ENCODE results near the gene CAPN12. TPM values are rescaled to one million over a fixed set of nuclear protein-coding genes. Genes with fewer than 3 reads are reported as not detected.

CAPN12 gene
- polyA plus RNA-seq, 1 donor from 2014 or later, result 31.6 TPM

DNA sequence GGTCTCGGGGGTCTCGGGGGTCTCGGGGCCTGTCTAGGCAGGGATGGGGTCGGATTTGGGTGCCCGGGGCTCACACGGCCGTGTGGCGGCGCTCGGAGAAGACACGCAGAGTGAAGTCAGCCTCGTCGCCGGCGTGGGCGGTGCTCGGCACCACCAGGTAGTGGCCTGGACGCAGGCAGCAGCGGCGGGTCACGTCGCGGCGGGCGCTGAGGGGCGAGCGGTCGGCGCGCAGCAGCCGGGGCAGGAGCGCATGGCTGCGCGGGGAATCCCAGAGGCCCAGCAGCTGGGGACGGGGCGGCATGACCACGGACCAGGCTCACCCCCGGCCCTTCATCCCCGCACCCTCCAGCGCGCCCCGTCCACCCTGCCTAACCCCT lies 8.2 kb downstream of the CAPN12 start:
- H3K4me3 Mint-ChIP-seq, result peak overlapping the region in 3 of 4 donors; percentile 23 to 77 (median 73)
- peak overlapping the region in 1 of 3 donors; percentile 64 for H3K27ac Mint-ChIP-seq
- H3K9me3 Mint-ChIP-seq, result no peaks in the 10 kb centered on the region
- H3K36me3 Mint-ChIP-seq, result no peaks in the 10 kb centered on the region
- H3K4me1 Mint-ChIP-seq, result peaks cover 13 to 25% (median 20%) of the 10 kb centered on the region in 3 donors
- no peaks in the 10 kb centered on the region for H3K27me3 Mint-ChIP-seq

DNA sequence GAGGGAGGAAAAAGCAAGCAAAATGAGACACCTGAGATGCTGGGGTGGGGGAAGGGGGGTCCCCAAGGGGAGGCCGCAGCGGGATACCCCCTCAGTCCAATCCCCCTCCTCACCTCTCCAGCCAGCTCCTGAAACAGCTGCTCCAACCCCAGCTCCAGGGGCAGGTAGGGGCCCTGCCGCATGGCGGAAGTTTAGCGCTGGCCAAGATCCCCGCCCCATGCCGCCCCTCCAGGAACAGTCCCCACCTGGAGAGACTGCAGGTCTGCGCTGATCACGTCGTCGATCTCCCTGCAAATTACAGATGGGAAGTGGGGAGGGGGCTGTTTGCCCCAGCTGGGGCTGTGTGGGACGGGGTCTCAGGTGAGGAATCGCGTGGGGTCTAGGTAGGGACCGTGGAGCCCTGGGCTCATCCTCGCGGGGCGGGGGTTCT lies 9.0 kb downstream of the CAPN12 start:
- peaks cover 13 to 28% (median 21%) of the 10 kb centered on the region in 3 donors for H3K4me1 Mint-ChIP-seq
- peak overlapping the region; percentile 86 to 96 (median 94) for H3K4me3 Mint-ChIP-seq
- no peaks in the 10 kb centered on the region for H3K36me3 Mint-ChIP-seq
- peak overlapping the region; percentile 91 to 95 (median 91) for H3K27ac Mint-ChIP-seq
- no peaks in the 10 kb centered on the region for H3K9me3 Mint-ChIP-seq
- no peaks in the 10 kb centered on the region for H3K27me3 Mint-ChIP-seq

DNA sequence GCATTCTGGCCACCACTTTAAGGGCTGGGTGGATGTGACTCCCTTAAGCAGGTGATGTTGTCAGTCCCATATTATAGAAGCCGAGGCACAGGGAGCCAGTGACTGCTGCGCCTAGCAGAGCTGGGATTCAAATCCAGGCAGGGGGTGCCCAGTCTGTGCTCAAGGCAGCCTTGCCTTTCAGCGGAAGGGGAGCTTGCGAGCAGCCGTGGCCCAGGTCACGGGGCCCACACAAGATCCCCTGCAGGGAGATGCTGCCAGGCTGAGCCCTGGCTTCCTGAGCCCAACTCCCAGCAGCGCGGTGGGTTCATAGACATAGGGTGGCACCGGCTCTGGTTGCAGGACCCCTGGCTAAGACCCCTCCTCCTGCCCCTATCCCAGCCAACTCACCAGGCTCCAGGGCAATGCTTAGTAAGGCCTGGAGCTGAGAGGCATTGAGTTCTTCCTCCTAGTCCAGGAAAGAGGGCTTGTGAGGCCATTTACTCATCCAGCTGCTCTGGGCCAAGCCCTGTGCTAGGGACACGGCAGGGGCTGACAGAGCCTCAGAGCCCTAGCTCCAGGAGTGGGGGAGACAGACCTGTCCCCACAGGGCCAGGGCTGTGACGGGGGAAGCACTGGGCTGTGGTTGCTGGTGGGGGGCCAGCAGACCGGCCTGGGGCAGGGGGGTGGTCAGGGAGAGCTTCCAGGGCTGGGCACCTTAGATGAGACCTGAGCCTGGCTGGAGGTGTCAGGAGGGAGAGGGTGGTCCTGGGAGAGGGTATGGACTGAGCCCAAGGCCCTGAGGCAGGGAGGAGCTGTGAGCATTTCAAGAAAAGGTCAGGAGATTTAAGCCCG lies 9.6 kb downstream of the CAPN12 start:
- Mint-ChIP-seq H3K36me3 (no peaks in the 10 kb centered on the region), H3K4me1 (peaks cover 16 to 28% (median 22%) of the 10 kb centered on the region in 3 donors), H3K27me3 (no peaks in the 10 kb centered on the region), H3K4me3 (peak overlapping the region; percentile 86 to 96 (median 94)), H3K9me3 (no peaks in the 10 kb centered on the region), H3K27ac (peak overlapping the region; percentile 91 to 95 (median 91))

DNA sequence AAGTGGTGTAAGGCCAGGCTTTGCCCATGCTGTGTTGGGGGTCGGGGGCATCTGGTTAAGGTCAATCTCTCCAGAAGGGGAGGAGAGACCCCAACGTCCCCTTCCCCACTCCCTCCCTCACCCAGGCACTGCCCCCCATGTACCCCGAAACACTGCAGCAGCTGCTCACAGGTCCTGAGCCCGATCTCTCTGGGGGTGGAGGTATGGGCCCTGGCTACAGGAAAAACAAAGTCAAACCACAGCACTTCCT lies 10.2 kb downstream of the CAPN12 start:
- peaks cover 18 to 29% (median 21%) of the 10 kb centered on the region in 3 donors for H3K4me1 Mint-ChIP-seq
- H3K27ac Mint-ChIP-seq, result peak overlapping the region; percentile 91 to 95 (median 91)
- H3K27me3 Mint-ChIP-seq, result no peaks in the 10 kb centered on the region
- H3K36me3 Mint-ChIP-seq, result no peaks in the 10 kb centered on the region
- no peaks in the 10 kb centered on the region for H3K9me3 Mint-ChIP-seq
- peak overlapping the region; percentile 86 to 96 (median 94) for H3K4me3 Mint-ChIP-seq

DNA sequence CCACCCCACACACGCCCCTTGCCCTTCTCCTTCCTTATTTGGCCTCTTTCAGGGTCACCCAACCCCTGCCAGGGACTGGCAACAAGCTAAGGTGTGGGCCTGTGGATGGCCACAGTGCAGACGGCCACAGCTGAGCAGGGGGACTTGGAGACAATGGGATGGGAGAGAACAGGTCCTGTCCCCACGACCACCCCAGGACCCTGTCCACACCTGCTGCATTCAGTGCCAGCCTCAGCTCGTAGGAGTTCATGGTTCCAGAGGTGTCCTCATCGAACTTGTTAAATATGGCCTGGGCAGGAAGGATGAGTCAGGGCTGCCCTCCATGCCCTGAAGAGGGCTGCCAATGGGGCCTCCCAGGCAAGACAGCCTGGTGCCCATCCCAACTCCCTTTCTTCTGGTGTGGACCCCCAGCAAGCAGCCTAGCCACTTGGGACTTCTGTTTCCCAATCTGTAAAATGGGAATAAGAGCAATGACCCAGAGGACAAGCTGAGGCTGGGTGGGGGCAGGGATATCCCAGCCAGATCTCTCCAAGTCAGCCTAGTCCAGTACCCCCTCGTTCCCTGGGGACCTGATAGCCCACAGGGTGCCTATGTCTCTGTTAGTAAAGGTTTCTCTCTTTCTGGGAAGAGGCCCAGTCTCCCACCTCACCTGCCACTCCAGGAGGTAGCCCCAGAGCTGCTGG lies 10.6 kb downstream of the CAPN12 start:
- H3K27me3 Mint-ChIP-seq, result no peaks in the 10 kb centered on the region
- peak overlapping the region; percentile 91 to 95 (median 91) for H3K27ac Mint-ChIP-seq
- peaks cover 18 to 29% (median 21%) of the 10 kb centered on the region in 3 donors for H3K4me1 Mint-ChIP-seq
- H3K4me3 Mint-ChIP-seq, result peak overlapping the region; percentile 86 to 96 (median 94)
- no peaks in the 10 kb centered on the region for H3K36me3 Mint-ChIP-seq
- no peaks in the 10 kb centered on the region for H3K9me3 Mint-ChIP-seq

DNA sequence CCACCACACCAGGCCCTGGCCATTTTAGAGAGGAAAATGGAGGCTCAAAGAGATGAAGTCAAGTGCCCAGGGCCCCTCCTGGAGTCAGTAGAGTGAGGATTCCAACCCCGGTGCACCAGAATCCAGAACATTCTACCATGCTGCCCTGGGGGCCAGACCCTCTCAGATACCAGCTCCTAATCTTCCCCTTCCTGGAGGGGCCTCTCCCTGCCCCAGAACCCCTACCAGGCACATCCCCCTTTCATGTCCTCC lies 11.1 kb downstream of the CAPN12 start:
- Mint-ChIP-seq H3K4me1 (peaks cover 18 to 27% (median 21%) of the 10 kb centered on the region in 3 donors), H3K4me3 (peak overlapping the region in 3 of 4 donors; percentile 50 to 96 (median 68)), H3K27me3 (no peaks in the 10 kb centered on the region), H3K27ac (peak overlapping the region; percentile 91 to 95 (median 91)), H3K36me3 (no peaks in the 10 kb centered on the region), H3K9me3 (no peaks in the 10 kb centered on the region)

DNA sequence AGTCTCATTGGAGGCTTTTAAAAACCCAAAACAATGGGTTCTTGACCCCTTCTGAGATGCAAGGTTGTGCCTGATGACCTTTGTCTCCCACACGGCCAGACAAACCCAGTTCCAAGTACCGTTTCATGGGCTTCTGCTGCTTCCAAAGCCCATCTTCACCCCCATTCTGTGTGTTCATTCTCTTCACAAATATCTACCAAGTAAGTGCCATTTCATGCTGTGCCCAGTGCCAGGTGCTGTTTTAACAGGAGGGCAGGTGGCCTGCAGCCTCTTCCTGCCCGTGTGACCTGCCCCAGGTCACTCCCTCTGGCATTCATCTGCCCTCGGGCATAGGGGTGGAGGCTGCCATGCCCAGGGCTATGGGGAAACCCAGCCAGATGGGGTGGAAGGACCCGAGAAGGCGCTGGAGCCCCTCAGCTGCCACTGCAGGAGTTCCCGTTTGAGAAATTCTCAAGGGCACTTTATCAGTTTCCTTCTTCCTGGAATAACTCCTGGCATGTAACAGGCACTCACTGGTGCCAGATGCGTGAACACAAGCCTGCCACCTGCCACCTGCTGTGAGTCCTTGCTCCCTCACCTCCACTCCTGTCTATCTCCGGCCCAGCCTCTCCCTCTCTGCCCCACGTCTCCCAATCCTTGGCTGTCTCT lies 12.5 kb downstream of the CAPN12 start:
- Mint-ChIP-seq H3K4me1 (peaks cover 12 to 23% (median 15%) of the 10 kb centered on the region in 3 donors), H3K36me3 (no peaks in the 10 kb centered on the region), H3K27me3 (no peaks in the 10 kb centered on the region), H3K27ac (peak overlapping the region in 2 of 3 donors; percentile 91 to 95), H3K4me3 (peak overlapping the region in 2 of 4 donors; percentile 50 to 63), H3K9me3 (no peaks in the 10 kb centered on the region)

DNA sequence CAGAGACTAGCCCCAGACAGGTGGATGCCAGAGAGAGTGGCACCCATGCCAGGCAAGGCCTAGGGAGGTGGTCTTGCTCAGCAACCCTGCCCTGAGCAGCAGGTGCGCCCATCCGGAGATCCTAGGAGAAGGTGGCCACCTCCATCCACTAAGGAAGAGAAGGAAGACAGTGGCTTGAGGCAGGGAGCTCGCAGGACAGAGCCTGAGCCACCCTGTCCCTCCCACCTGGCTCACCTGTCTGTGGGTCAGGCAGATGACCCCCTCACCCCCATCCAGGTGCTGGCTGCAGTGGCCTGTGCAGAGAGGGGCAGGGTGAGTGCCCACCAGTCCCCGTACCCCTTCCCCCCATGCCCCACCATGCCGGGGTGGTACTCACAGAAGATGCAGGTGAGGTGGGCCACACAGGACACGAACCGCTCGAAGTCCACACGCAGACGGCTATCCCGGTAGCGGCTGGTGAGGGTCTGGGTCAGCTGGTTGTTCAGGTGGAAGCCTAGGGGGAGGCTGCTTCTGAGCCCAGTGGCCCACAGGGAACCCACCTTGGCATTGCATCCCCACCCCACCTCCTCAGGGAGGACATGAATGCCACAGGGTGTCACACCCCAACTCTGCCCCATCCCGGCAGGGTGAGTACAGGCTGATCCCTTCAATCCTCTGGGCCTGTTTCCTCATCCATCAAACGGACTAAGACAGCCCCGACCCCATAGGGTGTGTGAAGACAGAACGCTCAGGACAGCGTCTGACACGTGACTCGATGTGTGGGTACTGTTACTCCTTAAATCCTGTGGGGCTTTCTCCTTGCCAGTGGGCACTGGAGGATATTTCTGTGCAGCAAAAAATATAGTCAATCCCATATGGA lies 13.3 kb downstream of the CAPN12 start:
- Mint-ChIP-seq H3K9me3 (no peaks in the 10 kb centered on the region), H3K27me3 (no peaks in the 10 kb centered on the region), H3K4me3 (peak overlapping the region in 2 of 4 donors; percentile 50 to 63), H3K27ac (peak overlapping the region; percentile 23 to 95 (median 91)), H3K4me1 (peaks cover 12 to 23% (median 15%) of the 10 kb centered on the region in 3 donors), H3K36me3 (no peaks in the 10 kb centered on the region)

DNA sequence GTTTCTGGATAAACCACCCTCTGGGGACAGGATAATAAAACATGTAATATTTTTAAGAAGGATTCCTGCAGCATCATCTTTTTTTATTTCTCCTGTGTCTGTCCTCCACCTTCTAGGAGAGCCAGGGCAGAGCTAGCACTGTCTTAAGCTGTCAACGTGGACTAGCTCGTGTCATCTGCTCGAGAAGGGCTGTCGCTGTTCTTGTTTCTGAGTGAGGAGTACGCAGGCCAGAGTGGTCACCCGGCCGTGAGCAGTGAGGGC lies 13.9 kb downstream of the CAPN12 start:
- no peaks in the 10 kb centered on the region for H3K36me3 Mint-ChIP-seq
- no peaks in the 10 kb centered on the region for H3K27me3 Mint-ChIP-seq
- H3K4me1 Mint-ChIP-seq, result peaks cover 12 to 23% (median 15%) of the 10 kb centered on the region in 3 donors
- H3K27ac Mint-ChIP-seq, result peak overlapping the region in 2 of 3 donors; percentile 45 to 77
- no peak overlapping the region for H3K4me3 Mint-ChIP-seq
- H3K9me3 Mint-ChIP-seq, result no peaks in the 10 kb centered on the region

DNA sequence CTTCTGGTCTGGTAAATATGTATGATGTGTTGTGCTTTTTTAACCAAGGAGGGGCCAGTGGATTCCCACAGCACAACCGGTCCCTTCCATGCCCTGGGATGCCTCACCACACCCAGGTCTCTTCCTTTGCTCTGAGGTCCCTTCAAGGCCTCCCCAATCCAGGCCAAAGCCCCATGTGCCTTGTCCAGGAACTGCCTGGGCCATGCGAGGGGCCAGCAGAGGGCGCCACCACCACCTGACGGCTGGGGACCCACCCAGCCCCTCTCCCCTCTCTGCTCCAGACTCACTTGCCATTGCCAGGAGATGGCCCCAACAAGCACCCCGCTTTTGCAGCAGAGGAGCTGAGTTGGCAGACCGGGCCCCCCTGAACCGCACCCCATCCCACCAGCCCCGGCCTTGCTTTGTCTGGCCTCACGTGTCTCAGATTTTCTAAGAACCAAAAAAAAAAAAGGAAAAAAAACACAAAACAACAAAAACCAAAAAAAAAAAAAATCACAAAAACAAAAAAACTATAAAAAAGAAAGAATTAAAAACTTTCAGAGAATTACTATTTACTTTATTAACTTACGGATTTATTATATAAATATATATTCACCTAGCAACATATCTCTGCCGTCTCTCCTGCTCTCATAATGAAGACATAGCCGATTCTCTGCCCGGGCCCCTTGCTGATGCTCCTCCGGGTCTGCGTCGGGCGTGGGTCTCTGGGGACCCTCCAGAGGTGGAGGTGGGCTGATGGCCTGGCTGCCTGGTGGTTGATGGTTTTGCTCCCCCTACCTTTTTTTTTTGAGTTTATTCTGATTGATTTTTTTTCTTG lies 14.4 kb downstream of the CAPN12 start:
- Mint-ChIP-seq H3K4me3 (peak overlapping the region in 1 of 4 donors; percentile 63), H3K27me3 (no peaks in the 10 kb centered on the region), H3K9me3 (no peaks in the 10 kb centered on the region), H3K36me3 (no peaks in the 10 kb centered on the region), H3K4me1 (peaks cover 12 to 23% (median 15%) of the 10 kb centered on the region in 3 donors), H3K27ac (peak overlapping the region; percentile 45 to 77 (median 47))

DNA sequence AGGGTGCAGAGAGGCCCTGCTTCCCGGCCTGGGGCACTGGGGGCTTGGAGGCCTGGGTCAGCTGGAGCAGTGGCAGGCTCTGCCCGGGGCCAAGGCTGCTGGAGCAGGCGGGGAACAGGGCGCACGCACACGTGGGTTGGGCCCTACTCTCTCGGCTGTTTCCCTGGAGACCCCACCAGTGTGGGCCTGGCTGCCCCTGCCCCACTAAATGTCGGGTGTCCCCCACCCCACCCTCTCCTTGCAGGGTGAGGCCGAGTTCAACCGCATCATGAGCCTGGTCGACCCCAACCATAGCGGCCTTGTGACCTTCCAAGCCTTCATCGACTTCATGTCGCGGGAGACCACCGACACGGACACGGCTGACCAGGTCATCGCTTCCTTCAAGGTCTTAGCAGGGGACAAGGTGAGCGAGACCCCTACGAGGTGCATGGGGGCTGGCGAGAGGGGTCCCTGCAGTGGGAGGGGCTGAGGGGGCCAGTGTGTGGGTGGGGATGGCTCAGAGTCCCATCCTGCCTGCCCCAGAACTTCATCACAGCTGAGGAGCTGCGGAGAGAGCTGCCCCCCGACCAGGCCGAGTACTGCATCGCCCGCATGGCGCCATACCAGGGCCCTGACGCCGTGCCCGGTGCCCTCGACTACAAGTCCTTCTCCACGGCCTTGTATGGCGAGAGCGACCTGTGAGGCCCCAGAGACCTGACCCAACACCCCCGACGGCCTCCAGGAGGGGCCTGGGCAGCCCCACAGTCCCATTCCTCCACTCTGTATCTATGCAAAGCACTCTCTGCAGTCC lies 15.3 kb downstream of the CAPN12 start:
- Mint-ChIP-seq H3K4me1 (peaks cover 6 to 19% (median 12%) of the 10 kb centered on the region in 3 donors), H3K36me3 (no peaks in the 10 kb centered on the region), H3K27ac (no peak overlapping the region), H3K9me3 (no peaks in the 10 kb centered on the region), H3K27me3 (no peaks in the 10 kb centered on the region), H3K4me3 (no peak overlapping the region)

DNA sequence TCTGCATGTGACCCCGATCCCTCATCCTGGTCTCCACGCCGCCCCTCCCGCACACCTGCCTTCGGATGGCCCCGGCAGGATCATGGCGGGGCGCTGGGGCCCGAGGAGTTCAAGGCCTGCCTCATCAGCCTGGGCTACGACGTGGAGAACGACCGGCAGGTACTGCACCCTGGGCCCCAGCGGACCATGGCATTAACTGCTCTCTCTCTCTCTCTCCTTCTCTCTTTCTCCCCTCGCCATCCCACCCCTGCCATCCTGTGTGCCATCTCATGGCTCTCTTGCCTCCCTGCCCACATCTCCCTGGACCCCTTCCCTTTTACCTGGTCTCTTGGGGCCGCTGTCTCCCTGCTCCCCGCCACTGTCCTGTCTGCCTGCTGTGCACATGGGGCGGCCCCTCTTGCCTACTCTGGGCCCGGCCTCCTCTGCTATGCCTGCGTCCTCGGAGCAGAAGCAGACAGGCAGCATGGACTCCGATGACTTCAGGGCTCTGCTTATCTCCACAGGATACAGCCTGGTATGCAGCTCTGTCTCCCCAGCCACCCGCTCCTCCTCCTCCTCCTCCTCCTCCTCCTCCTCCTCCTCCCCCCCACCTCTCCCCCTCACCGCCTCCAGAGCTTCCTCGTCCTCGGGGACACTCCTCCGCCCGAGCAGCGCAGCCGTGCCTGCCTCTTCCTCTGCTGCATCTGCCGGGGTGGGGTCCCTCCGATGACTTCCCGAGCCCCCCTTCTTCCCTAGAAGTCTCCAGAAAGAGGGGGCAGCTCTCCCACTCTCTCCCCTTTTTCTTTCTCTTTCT lies 16.2 kb downstream of the CAPN12 start:
- Mint-ChIP-seq H3K27ac (no peak overlapping the region), H3K9me3 (no peaks in the 10 kb centered on the region), H3K4me1 (peaks cover 5 to 17% (median 12%) of the 10 kb centered on the region in 3 donors), H3K4me3 (no peak overlapping the region), H3K27me3 (no peaks in the 10 kb centered on the region), H3K36me3 (no peaks in the 10 kb centered on the region)

DNA sequence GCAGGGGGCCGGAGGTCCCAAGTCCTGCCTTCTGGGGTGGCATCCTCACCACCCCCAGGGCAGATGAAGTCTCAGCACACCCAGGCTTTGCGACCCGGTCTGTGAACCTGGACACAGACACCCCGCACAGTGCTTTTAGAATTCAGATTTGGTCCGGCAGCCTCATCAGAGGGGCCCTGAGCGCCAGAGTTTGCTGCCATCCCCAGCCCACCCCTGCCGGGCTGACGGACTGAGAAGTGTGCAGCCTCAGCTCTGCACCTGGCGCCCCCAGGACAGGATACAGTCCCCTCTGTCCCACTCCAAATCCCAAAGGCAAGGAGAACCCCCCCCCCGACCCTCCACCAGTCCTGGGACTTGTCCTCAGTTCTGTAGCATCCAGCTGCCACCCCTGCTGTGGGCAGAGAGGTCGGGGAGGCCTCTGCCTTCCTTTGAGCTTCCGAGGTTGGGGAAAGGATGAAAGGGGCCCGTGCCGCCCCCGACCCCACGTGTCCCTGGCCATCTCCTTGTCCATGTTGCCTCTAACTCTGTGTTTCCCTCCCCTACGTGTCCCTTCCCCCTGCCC lies 16.9 kb downstream of the CAPN12 start:
- no peak overlapping the region for H3K4me3 Mint-ChIP-seq
- H3K9me3 Mint-ChIP-seq, result no peaks in the 10 kb centered on the region
- H3K36me3 Mint-ChIP-seq, result no peaks in the 10 kb centered on the region
- no peak overlapping the region for H3K27ac Mint-ChIP-seq
- H3K4me1 Mint-ChIP-seq, result peaks cover 5 to 12% (median 7%) of the 10 kb centered on the region in 3 donors
- no peaks in the 10 kb centered on the region for H3K27me3 Mint-ChIP-seq
